Testis (tissue), 3 donors: ENCODE data around the gene EED. TPM values are rescaled to one million over a fixed set of nuclear protein-coding genes. Genes with fewer than 3 reads are reported as not detected.

Source experiments
- DNase-seq: peaks from one replicate; pipeline ENCODE4 v3.0.0-alpha.2; 2019
- H3K27ac ChIP-seq, 2 donors: fragments of 200-600 bp; sonication (generic); one replicate each; pipeline ENCODE4 v1.5.1; 2019
- H3K27me3 ChIP-seq: fragments of 200-600 bp; sonication (generic); one replicate; pipeline ENCODE4 v1.5.1; 2019
- H3K36me3 ChIP-seq: fragments of 200-600 bp; sonication (generic); one replicate; pipeline ENCODE4 v1.5.1; 2017; ENCODE audit warnings: low read depth; ENCODE audit errors: missing control alignments
- H3K4me1 ChIP-seq: fragments of 200-600 bp; sonication (generic); one replicate; pipeline ENCODE4 v1.5.1; 2019
- H3K4me3 ChIP-seq, 2 donors: fragments of 200-600 bp; sonication (generic); one replicate each; pipeline ENCODE4 v1.5.1; 2017 to 2019
- H3K9me3 ChIP-seq: fragments of 200-600 bp; sonication (generic); one replicate; pipeline ENCODE4 v1.5.1; 2017
- POLR2A ChIP-seq: fragments of 450-650 bp; IDR thresholded peaks from one replicate; pipeline ENCODE4 v1.6.1; 2017; ENCODE audit warnings: antibody characterized with exemption, mild to moderate bottlenecking, moderate library complexity
- WGBS, 2 donors: methylation state at CpG; one replicate each; pipeline ENCODE4 v1.1.5; 2018; 5-methylcytosine and 5-hydroxymethylcytosine counted together
- intact Hi-C: fragments of 100-400 bp; cut with DNase I; formaldehyde crosslinking; loops from one replicate; pipeline ENCODE4 v1.15.1; 2023; ENCODE audit warnings: low total_unique reads
- polyA plus RNA-seq: library from polyadenylated mRNA; stranded (reverse); fragments of 350-450 nt; fragmentation: Illumina TruSeq; extraction: RNeasy Lipid Tissue Mini Kit (QIAGEN cat#74804); gene quantifications from one replicate; pipeline ENCODE4 v1.2.3, GENCODE V29; 2014; ENCODE audit warnings: low read depth, low replicate concordance; ENCODE audit not compliant: insufficient read depth
- small RNA-seq, 2 donors: library from RNA; depleted of rRNA; stranded (forward); fragments of <200 nt; gene quantifications; one replicate each; pipeline ENCODE3, GENCODE V24; 2016
- total RNA-seq, 2 donors: library from RNA; depleted of rRNA; stranded (reverse); fragments of >200 nt; gene quantifications; one replicate each; pipeline ENCODE4 v1.2.3, GENCODE V29; 2016
- TF ChIP-seq, protein P1 (sequence below), 3 experiments: fragments of 450-650 bp in 2 of 3; fragments of 200-600 bp in 1 of 3; sonication (generic) in 1 of 3; IDR thresholded peaks; one replicate each; pipeline ENCODE4 v1.5.1; 2016 to 2019; ENCODE audit warnings: antibody characterized with exemption in 3 of 3, mild to moderate bottlenecking in 2 of 3, moderate library complexity in 1 of 3

The EED gene
- total and polyA plus RNA-seq, 3 donors from 2014 or later, result 19.0 to 38.0 (median 29.9) TPM

DNA sequence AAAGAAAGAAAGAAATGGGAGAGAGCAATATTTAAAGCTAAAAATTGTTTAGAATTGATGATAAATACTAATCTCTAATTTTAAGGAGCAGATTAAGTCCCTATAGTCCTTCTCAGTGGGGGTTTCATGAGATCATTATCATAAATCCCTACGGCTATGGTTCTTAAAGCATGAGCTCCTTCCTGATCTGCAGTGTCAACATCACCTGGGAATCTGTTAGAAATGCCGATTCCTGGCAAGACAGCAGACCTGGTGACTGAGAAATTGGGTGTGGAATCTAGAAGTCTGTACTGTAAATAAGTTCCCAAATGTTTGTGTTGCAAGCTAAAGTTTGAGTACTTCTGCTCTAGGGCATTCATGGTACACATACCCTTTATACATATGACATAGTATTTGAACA is 70.1 kb downstream of the EED start:
- no peak for DNase-seq
- no peaks in the 10 kb centered on the region for H3K4me1 ChIP-seq
- no peaks in the 10 kb centered on the region for H3K36me3 ChIP-seq
- 98 to 100% methylated on average over 2 of the region's 2 CpGs for WGBS, 2 donors
- no peak overlapping the region for H3K4me3 ChIP-seq
- intact Hi-C loops, result no loop called here
- H3K27me3 ChIP-seq, result no peaks in the 10 kb centered on the region
- TF ChIP-seq, protein P1, sequence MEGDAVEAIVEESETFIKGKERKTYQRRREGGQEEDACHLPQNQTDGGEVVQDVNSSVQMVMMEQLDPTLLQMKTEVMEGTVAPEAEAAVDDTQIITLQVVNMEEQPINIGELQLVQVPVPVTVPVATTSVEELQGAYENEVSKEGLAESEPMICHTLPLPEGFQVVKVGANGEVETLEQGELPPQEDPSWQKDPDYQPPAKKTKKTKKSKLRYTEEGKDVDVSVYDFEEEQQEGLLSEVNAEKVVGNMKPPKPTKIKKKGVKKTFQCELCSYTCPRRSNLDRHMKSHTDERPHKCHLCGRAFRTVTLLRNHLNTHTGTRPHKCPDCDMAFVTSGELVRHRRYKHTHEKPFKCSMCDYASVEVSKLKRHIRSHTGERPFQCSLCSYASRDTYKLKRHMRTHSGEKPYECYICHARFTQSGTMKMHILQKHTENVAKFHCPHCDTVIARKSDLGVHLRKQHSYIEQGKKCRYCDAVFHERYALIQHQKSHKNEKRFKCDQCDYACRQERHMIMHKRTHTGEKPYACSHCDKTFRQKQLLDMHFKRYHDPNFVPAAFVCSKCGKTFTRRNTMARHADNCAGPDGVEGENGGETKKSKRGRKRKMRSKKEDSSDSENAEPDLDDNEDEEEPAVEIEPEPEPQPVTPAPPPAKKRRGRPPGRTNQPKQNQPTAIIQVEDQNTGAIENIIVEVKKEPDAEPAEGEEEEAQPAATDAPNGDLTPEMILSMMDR (IDR thresholded peaks at IDR 0.05), result no peak
- no peak for TF ChIP-seq POLR2A
- no peaks in the 10 kb centered on the region for H3K9me3 ChIP-seq
- no peak overlapping the region for H3K27ac ChIP-seq

Small RNA genes within 50 kb of the gene (small RNA-seq; reads per million reads assigned to genes)
- gene RF00017 (0 reads per million in 2 donors), gene RN7SL225P (0 reads per million in 2 donors)

Other genes with a start within 250 kb of the EED start
- 100 to 1,000 TPM; 217 to 237 TPM for gene PICALM, start 175.7 kb upstream of the EED start, total RNA-seq
- 156 TPM for gene PICALM, start 175.7 kb upstream of the EED start, polyA plus RNA-seq
- 10 to 100 TPM; 34.1 to 38.1 TPM for gene HIKESHI, start 57.5 kb downstream of the EED start, total RNA-seq
- 48.7 TPM for gene HIKESHI, start 57.5 kb downstream of the EED start, polyA plus RNA-seq
- 1 to 10 TPM; 3.8 to 5.3 TPM for gene CCDC81, start 130.1 kb downstream of the EED start, total RNA-seq
- 16.0 TPM for gene CCDC81, start 130.1 kb downstream of the EED start, polyA plus RNA-seq